Neural crest cell (in vitro differentiated cells): ENCODE results near the gene JARID2. TPM values are rescaled to one million over a fixed set of nuclear protein-coding genes. Genes with fewer than 3 reads are reported as not detected.

Experiments
- DNase-seq: peaks from one replicate; pipeline ENCODE4 v3.0.0; 2021; ENCODE audit warnings: low read depth, mixed read lengths, low spot score
- H3K27ac Mint-ChIP-seq: one replicate; pipeline ENCODE4 v1.8.0; 2021; ENCODE audit warnings: mild to moderate bottlenecking, mixed read lengths; ENCODE audit not compliant: unreplicated experiment
- H3K27me3 Mint-ChIP-seq: 2 replicates; pipeline ENCODE4 v1.8.0; 2021; ENCODE audit warnings: low read depth, mild to moderate bottlenecking, mixed read lengths
- H3K36me3 Mint-ChIP-seq: 2 replicates; pipeline ENCODE4 v1.8.0; 2021; ENCODE audit warnings: low read depth, mild to moderate bottlenecking, mixed read lengths
- H3K4me1 Mint-ChIP-seq: 2 replicates; pipeline ENCODE4 v1.8.0; 2021; ENCODE audit warnings: mixed read lengths
- H3K4me3 Mint-ChIP-seq: one replicate; pipeline ENCODE4 v1.8.0; 2021; ENCODE audit warnings: mild to moderate bottlenecking, mixed read lengths
- H3K9me3 Mint-ChIP-seq: 2 replicates; pipeline ENCODE4 v1.8.0; 2021; ENCODE audit warnings: mixed read lengths
- total RNA-seq: library from RNA; stranded (reverse); gene quantifications from 2 replicates; pipeline ENCODE4 v1.2.1, GENCODE V29; 2021
- TF ChIP-seq, protein P1 (sequence below): fragments of 200-600 bp; sonication (generic); conservative IDR thresholded peaks from 2 replicates; pipeline ENCODE4 v1.5.0; 2021; ENCODE audit warnings: antibody characterized with exemption, mild to moderate bottlenecking

Gene JARID2
- total RNA-seq, 1 donor from 2014 or later = 33.9 TPM

DNA sequence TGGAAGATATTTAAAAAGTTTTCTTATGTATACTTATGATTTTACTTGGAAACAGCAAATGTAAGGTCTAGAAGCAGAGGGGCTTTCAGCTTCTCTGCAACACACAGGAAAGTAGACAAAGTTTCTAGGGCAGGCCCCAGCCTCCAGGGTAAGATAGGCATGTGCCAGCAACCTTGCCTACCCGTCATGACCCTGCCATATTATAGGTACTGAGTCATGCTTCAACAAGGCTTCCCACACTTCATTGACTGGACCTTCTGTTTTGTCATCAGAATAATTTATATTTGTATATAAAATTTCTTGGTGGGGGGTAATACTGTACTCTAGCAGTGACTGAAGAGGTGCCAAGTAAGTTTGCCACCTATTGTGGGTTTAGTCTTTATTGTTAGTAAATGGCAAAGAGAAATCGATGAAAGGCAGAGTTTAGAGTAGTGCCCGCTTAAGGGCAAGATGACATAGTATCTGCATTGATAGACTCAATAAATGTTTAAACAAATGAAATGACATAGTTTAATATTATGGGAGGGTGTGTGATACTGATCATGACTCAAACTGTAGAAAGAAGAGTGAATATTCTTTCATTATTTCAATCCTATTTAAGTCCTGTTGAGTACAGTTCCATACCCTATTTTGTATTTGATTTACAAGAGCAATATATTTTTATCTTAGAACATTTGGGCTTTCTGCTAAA, 95.6 kb downstream of the JARID2 start:
- no peak for DNase-seq
- Mint-ChIP-seq H3K27ac (no peak overlapping the region), H3K4me3 (no peak overlapping the region), H3K27me3 (no peaks in the 10 kb centered on the region), H3K4me1 (peaks cover 31% of the 10 kb centered on the region), H3K36me3 (no peaks in the 10 kb centered on the region), H3K9me3 (no peaks in the 10 kb centered on the region)
- TF ChIP-seq, protein P1, sequence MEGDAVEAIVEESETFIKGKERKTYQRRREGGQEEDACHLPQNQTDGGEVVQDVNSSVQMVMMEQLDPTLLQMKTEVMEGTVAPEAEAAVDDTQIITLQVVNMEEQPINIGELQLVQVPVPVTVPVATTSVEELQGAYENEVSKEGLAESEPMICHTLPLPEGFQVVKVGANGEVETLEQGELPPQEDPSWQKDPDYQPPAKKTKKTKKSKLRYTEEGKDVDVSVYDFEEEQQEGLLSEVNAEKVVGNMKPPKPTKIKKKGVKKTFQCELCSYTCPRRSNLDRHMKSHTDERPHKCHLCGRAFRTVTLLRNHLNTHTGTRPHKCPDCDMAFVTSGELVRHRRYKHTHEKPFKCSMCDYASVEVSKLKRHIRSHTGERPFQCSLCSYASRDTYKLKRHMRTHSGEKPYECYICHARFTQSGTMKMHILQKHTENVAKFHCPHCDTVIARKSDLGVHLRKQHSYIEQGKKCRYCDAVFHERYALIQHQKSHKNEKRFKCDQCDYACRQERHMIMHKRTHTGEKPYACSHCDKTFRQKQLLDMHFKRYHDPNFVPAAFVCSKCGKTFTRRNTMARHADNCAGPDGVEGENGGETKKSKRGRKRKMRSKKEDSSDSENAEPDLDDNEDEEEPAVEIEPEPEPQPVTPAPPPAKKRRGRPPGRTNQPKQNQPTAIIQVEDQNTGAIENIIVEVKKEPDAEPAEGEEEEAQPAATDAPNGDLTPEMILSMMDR = no peak

DNA sequence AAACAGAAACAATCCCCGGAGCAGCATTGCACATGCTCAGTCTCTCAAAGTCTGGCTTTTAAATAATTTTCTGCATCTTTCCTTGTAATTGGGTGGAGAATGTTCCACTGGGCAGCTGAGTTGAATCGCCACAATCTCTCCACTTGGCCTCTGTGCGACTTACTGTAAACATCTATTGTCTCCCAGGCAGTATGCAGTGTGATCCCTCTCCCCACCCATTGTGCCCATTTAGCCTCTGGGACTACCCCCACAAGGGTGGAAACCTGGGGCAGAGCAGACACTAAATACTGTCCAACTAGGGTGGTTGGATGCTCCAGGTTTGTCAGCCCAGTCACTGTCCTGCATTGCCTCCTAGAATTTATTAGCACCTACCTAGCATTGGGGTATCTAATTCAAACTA, 96.2 kb downstream of the JARID2 start:
- Mint-ChIP-seq H3K9me3 (no peaks in the 10 kb centered on the region), H3K4me3 (no peak overlapping the region), H3K36me3 (no peaks in the 10 kb centered on the region), H3K27ac (no peak overlapping the region), H3K27me3 (no peaks in the 10 kb centered on the region), H3K4me1 (peaks cover 27% of the 10 kb centered on the region)
- no peak for DNase-seq
- TF ChIP-seq, protein P1 = no peak

DNA sequence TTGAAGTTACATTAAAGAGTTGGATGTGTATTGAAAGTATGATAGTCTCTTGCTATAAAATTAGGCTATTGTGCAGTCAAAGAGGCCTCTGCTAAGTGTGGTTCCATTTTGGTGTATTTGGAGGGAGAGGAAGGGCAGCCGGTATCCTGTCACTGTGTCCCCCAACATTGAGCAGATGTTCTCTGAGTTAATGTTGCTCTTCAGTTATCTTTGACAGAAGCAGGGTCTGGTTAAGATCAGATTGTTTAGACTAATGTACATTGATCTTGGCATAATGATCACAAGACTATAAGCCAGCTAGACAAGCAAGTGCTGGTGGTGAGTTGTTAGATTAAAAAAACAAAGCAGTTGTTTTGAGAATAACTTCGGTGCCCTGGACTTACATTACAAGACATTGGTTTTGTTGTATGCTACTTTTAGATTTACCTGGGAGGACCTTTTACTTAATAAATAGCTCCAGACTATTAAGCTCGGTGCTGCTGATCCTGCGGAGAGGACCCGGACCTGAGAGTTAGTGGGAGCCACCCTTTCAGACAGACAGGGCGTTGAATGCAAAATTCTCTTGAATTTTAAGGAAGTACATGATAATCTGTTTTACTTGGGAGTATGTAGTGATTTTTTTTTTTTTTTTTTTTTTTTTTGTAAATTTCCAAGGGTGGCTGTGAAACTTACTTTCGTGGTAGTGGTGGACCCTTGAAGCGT, 97.8 kb downstream of the JARID2 start:
- no peak overlapping the region for H3K27ac Mint-ChIP-seq

DNA sequence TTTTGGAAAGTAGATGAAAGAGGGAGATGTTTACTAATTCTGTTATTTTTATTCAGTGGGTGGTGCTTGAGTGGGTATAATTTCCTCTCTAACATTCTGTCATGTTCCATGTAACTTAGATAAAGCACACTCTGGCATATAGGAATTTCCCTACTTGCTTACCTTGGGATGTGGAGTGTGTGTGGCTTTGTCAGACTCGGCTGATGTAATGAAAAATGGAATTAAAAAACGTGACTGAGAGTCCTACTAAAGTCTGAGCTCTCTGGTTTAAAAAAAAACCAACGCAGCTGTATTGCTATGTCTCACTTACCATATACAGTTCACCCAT, 98.3 kb downstream of the JARID2 start:
- peaks cover 26% of the 10 kb centered on the region for H3K4me1 Mint-ChIP-seq
- DNase-seq = no peak

More for the DNA sequence above, 97.8 kb downstream of the JARID2 start:
- H3K27me3 Mint-ChIP-seq = no peaks in the 10 kb centered on the region
- no peaks in the 10 kb centered on the region for H3K9me3 Mint-ChIP-seq
- no peaks in the 10 kb centered on the region for H3K36me3 Mint-ChIP-seq
- no peak for DNase-seq
- peaks cover 26% of the 10 kb centered on the region for H3K4me1 Mint-ChIP-seq
- no peak overlapping the region for H3K4me3 Mint-ChIP-seq
- TF ChIP-seq, protein P1 = no peak

DNA sequence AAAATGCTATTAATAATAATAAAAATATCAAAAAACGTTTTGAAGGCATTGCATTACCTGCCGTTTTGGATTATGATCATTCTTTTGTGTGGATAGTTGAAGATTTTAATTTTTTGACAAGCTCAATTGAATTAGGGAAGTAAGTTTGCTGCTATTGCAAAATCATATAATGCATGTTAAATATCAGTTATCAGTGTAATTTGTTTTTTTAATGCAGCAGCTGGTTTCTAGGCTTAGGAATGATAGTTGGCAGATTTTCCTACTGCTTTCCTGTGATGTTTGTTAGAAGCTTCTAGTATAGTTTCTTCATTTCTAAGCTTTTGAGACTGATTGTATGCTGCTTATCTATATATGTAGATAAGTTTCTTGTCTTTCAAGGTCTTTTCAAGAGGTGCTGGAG, 99.0 kb downstream of the JARID2 start:
- Mint-ChIP-seq H3K9me3 (no peaks in the 10 kb centered on the region), H3K4me1 (peaks cover 27% of the 10 kb centered on the region), H3K4me3 (no peak overlapping the region), H3K36me3 (no peaks in the 10 kb centered on the region), H3K27me3 (no peaks in the 10 kb centered on the region), H3K27ac (no peak overlapping the region)
- DNase-seq = no peak
- TF ChIP-seq, protein P1 = no peak

More for the DNA sequence above, 98.3 kb downstream of the JARID2 start:
- Mint-ChIP-seq H3K36me3 (no peaks in the 10 kb centered on the region), H3K27ac (no peak overlapping the region), H3K9me3 (no peaks in the 10 kb centered on the region), H3K4me3 (no peak overlapping the region), H3K27me3 (no peaks in the 10 kb centered on the region)
- TF ChIP-seq, protein P1 = no peak
